ENCODE results near the gene MKRN1. TPM values are rescaled to one million over a fixed set of nuclear protein-coding genes. Genes with fewer than 3 reads are reported as not detected.

MKRN1 gene
- total RNA-seq, 1 donor from 2014 or later, result 38.8 TPM

DNA sequence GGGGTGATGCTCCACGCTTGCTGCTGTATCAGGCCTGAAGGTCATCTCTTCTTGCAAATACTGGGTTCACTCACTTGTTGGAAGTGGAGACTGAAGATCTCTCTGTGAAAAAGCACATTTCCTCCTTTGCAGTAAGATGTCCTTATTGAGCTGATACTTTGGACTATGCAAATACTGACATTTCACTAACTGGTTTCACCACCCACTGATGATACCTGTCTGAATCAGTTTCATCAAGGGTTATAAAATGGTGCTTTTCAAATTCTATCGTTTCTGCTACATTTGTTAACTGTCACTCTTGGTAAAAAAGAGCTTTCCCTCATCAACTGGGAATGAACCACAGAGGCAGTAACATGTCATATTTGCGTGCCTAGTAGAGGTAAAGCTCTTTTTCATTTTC lies 39.9 kb downstream of the MKRN1 start:
- no peaks in the 10 kb centered on the region for H3K9me3 ChIP-seq
- DNase-seq (ENCODE audit: extremely low spot score in 2 of 2), result no peak
- intact Hi-C loops (cut with DNase I), result no loop called here
- H3K36me3 ChIP-seq, result no peaks in the 10 kb centered on the region
- H3K27ac ChIP-seq, result no peak overlapping the region
- no peak overlapping the region for H3K4me3 ChIP-seq
- H3K27me3 ChIP-seq, result no peaks in the 10 kb centered on the region
- no peaks in the 10 kb centered on the region for H3K4me1 ChIP-seq
- no peak for TF ChIP-seq POLR2A (IDR thresholded peaks at IDR 0.05)
- no peak for TF ChIP-seq POLR2AphosphoS5 (IDR thresholded peaks at IDR 0.05; ENCODE audit: insufficient read depth in 1 of 2, low read depth in 1 of 2)
- TF ChIP-seq, protein P1, sequence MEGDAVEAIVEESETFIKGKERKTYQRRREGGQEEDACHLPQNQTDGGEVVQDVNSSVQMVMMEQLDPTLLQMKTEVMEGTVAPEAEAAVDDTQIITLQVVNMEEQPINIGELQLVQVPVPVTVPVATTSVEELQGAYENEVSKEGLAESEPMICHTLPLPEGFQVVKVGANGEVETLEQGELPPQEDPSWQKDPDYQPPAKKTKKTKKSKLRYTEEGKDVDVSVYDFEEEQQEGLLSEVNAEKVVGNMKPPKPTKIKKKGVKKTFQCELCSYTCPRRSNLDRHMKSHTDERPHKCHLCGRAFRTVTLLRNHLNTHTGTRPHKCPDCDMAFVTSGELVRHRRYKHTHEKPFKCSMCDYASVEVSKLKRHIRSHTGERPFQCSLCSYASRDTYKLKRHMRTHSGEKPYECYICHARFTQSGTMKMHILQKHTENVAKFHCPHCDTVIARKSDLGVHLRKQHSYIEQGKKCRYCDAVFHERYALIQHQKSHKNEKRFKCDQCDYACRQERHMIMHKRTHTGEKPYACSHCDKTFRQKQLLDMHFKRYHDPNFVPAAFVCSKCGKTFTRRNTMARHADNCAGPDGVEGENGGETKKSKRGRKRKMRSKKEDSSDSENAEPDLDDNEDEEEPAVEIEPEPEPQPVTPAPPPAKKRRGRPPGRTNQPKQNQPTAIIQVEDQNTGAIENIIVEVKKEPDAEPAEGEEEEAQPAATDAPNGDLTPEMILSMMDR (IDR thresholded peaks at IDR 0.05), result no peak

DNA sequence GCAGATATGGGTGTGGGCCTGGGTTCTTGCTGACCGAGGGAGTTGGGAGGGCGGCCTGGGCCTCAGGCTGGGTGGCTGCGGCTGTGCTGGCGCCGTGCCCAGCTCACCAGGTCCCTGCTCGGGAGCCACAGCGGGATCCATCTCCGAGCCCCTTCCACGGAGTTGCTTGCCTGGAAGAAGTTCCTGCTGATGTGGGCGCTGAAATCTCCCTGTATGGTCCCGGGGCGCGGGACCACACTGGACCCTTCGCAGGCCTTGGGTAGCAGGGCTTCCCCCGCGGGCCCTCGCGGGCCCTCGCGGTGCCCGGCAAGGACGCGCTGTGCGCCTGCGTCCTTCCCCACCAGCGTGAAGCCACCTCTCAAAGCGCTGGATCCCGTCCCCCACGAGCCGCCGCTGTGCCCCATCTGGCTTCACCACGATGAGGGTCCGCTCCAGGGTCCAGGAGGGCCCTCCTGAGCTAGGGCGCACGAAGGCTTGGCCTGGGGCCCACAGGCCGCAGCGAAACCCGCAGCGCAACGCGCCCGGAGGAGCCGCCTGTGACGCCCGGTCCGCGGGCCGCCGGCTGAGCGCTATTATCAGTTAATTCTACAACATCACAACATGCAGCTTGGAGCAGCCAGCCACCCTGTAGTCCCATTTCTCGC lies 43.9 kb downstream of the MKRN1 start:
- no peak for DNase-seq (ENCODE audit: extremely low spot score in 2 of 2)
- Histone ChIP-seq H3K27ac (no peak overlapping the region), H3K4me1 (no peaks in the 10 kb centered on the region), H3K4me3 (no peak overlapping the region), H3K36me3 (no peaks in the 10 kb centered on the region), H3K9me3 (no peaks in the 10 kb centered on the region), H3K27me3 (no peaks in the 10 kb centered on the region)
- TF ChIP-seq, protein P1 (IDR thresholded peaks at IDR 0.05), result no peak
- TF ChIP-seq POLR2A (IDR thresholded peaks at IDR 0.05), result no peak
- TF ChIP-seq POLR2AphosphoS5 (IDR thresholded peaks at IDR 0.05; ENCODE audit: insufficient read depth in 1 of 2, low read depth in 1 of 2), result no peak
- intact Hi-C loops (cut with DNase I), result no loop called here

DNA sequence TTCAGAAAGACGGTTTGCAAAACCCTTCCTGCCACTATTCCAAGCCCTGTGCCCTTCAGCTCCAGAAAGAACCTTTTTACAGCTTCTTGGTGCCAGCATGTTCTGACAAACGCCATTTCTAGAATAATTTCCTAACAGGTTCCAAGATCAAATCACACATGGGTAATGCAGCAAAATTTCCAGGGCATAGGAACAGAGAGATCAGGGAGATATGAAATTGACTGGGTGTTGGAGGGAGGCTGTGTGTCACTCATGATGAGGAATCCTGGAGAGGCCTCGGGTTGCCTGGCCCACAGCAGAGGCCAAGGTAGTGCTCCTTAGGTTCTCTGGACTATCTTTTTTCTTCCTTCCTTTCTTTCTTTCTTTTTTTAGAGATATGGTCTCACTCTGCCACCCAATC lies 45.9 kb downstream of the MKRN1 start:
- no peak for DNase-seq (ENCODE audit: extremely low spot score in 2 of 2)
- TF ChIP-seq, protein P1 (IDR thresholded peaks at IDR 0.05), result no peak
- TF ChIP-seq POLR2A (IDR thresholded peaks at IDR 0.05) (no peak), POLR2AphosphoS5 (IDR thresholded peaks at IDR 0.05; ENCODE audit: insufficient read depth in 1 of 2, low read depth in 1 of 2) (no peak)
- Histone ChIP-seq H3K36me3 (no peaks in the 10 kb centered on the region), H3K27me3 (no peaks in the 10 kb centered on the region), H3K4me3 (no peak overlapping the region), H3K27ac (no peak overlapping the region), H3K4me1 (no peaks in the 10 kb centered on the region), H3K9me3 (no peaks in the 10 kb centered on the region)
- intact Hi-C loops (cut with DNase I), result no loop called here

DNA sequence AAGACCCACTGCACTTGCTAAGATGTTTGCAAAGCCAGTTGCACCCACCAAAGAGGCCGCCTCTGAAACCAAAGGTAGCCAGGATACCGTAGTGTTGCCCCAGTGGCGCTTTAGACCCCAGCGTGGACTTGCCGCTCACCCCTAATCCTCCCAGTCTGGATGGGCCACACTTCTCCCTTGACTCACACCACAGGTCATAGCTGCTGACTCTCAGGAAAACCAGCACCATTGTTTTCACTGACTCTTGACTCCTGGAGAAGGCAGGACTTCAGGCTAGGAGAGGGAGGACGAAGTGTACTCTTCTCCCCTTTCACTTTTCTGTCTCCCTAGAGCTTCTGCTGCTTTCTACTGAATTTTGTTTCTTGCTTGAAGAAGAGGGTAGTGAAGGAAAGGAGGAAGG lies 53.2 kb downstream of the MKRN1 start:
- no peak for DNase-seq (ENCODE audit: extremely low spot score in 2 of 2)
- H3K4me3 ChIP-seq, result no peak overlapping the region
- no peaks in the 10 kb centered on the region for H3K9me3 ChIP-seq
- no peaks in the 10 kb centered on the region for H3K36me3 ChIP-seq
- H3K4me1 ChIP-seq, result no peaks in the 10 kb centered on the region
- intact Hi-C loops (cut with DNase I), result no loop called here
- no peak overlapping the region for H3K27ac ChIP-seq
- TF ChIP-seq, protein P1 (IDR thresholded peaks at IDR 0.05), result no peak
- TF ChIP-seq POLR2AphosphoS5 (IDR thresholded peaks at IDR 0.05; ENCODE audit: insufficient read depth in 1 of 2, low read depth in 1 of 2) (no peak), POLR2A (IDR thresholded peaks at IDR 0.05) (no peak)
- H3K27me3 ChIP-seq, result no peaks in the 10 kb centered on the region

DNA sequence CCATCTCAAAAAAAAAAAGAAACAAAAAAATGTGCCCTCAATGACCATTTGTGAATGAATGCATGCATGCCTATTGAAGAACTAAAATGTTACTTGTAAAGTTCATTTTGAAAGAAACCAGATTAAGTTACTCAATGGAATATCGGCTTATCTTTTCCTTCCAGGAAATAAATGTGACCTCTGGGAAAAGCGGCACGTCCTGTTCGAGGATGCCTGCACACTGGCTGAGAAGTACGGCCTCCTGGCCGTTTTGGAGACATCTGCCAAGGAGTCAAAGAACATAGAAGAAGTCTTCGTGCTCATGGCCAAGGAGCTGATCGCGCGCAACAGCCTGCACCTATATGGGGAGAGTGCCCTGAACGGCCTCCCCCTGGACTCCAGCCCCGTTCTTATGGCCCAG lies 53.6 kb downstream of the MKRN1 start:
- Histone ChIP-seq H3K36me3 (no peaks in the 10 kb centered on the region), H3K4me1 (no peaks in the 10 kb centered on the region), H3K9me3 (no peaks in the 10 kb centered on the region), H3K27ac (no peak overlapping the region), H3K27me3 (no peaks in the 10 kb centered on the region), H3K4me3 (no peak overlapping the region)
- DNase-seq (ENCODE audit: extremely low spot score in 2 of 2), result no peak
- TF ChIP-seq, protein P1 (IDR thresholded peaks at IDR 0.05), result no peak
- TF ChIP-seq POLR2AphosphoS5 (IDR thresholded peaks at IDR 0.05; ENCODE audit: insufficient read depth in 1 of 2, low read depth in 1 of 2) (no peak), POLR2A (IDR thresholded peaks at IDR 0.05) (no peak)
- intact Hi-C loops (cut with DNase I), result no loop called here
